ENCODE measurements around the gene DPYSL4.

GRCh38 chr10:132240581-132240980 is 53.8 kb downstream of the DPYSL4 start:
- TF ChIP-seq EZH2phosphoT487 (IDR thresholded peaks at IDR 0.05; ENCODE audit: borderline replicate concordance, low read length): no peak
- TF ChIP-seq, protein P1, sequence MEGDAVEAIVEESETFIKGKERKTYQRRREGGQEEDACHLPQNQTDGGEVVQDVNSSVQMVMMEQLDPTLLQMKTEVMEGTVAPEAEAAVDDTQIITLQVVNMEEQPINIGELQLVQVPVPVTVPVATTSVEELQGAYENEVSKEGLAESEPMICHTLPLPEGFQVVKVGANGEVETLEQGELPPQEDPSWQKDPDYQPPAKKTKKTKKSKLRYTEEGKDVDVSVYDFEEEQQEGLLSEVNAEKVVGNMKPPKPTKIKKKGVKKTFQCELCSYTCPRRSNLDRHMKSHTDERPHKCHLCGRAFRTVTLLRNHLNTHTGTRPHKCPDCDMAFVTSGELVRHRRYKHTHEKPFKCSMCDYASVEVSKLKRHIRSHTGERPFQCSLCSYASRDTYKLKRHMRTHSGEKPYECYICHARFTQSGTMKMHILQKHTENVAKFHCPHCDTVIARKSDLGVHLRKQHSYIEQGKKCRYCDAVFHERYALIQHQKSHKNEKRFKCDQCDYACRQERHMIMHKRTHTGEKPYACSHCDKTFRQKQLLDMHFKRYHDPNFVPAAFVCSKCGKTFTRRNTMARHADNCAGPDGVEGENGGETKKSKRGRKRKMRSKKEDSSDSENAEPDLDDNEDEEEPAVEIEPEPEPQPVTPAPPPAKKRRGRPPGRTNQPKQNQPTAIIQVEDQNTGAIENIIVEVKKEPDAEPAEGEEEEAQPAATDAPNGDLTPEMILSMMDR (IDR thresholded peaks at IDR 0.05; ENCODE audit: low read depth, low read length, poor library complexity, severe bottlenecking): no peak
